ENCODE results near the gene PCDHGC5.

PCDHGC5 gene

GRCh38 chr5:141487131-141487530, 1.8 kb upstream of the PCDHGC5 start:
- in situ Hi-C loops (cut with HindIII; ENCODE audit: low pct_ligation_motif_present, low pct_unique_long_range_greater_than_20kb, low sequenced_read_pairs) = no loop called here
- no peak for DNase-seq

DNA sequence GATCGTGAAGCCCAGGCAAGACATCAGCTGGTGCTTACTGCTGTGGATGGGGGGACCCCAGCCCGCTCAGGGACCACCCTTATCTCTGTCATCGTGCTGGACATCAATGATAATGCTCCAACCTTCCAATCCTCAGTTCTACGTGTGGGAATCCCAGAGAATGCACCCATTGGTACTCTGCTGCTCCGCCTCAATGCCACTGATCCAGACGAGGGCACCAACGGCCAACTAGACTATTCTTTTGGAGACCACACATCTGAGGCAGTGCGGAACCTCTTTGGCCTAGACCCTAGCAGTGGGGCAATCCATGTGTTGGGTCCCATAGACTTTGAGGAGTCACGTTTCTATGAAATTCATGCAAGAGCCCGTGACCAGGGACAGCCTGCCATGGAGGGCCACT, 960 bp downstream of the PCDHGC5 start:
- in situ Hi-C loops (cut with HindIII; ENCODE audit: low pct_ligation_motif_present, low pct_unique_long_range_greater_than_20kb, low sequenced_read_pairs) = no loop called here

GRCh38 chr5:141490271-141490670, 1.4 kb downstream of the PCDHGC5 start:
- in situ Hi-C loops (cut with HindIII; ENCODE audit: low pct_ligation_motif_present, low pct_unique_long_range_greater_than_20kb, low sequenced_read_pairs) = no loop called here
- DNase-seq = no peak

More for the DNA sequence above, 960 bp downstream of the PCDHGC5 start:
- DNase-seq = no peak

GRCh38 chr5:141490771-141491170, 1.9 kb downstream of the PCDHGC5 start:
- in situ Hi-C loops (cut with HindIII; ENCODE audit: low pct_ligation_motif_present, low pct_unique_long_range_greater_than_20kb, low sequenced_read_pairs) = no loop called here
- DNase-seq = no peak

GRCh38 chr5:141491323-141492167, 2.7 kb downstream of the PCDHGC5 start:
- in situ Hi-C loops (cut with HindIII; ENCODE audit: low pct_ligation_motif_present, low pct_unique_long_range_greater_than_20kb, low sequenced_read_pairs) = no loop called here
- DNase-seq = no peak

GRCh38 chr5:141492168-141492885, 3.4 kb downstream of the PCDHGC5 start:
- DNase-seq = no peak
- in situ Hi-C loops (cut with HindIII; ENCODE audit: low pct_ligation_motif_present, low pct_unique_long_range_greater_than_20kb, low sequenced_read_pairs) = no loop called here

DNA sequence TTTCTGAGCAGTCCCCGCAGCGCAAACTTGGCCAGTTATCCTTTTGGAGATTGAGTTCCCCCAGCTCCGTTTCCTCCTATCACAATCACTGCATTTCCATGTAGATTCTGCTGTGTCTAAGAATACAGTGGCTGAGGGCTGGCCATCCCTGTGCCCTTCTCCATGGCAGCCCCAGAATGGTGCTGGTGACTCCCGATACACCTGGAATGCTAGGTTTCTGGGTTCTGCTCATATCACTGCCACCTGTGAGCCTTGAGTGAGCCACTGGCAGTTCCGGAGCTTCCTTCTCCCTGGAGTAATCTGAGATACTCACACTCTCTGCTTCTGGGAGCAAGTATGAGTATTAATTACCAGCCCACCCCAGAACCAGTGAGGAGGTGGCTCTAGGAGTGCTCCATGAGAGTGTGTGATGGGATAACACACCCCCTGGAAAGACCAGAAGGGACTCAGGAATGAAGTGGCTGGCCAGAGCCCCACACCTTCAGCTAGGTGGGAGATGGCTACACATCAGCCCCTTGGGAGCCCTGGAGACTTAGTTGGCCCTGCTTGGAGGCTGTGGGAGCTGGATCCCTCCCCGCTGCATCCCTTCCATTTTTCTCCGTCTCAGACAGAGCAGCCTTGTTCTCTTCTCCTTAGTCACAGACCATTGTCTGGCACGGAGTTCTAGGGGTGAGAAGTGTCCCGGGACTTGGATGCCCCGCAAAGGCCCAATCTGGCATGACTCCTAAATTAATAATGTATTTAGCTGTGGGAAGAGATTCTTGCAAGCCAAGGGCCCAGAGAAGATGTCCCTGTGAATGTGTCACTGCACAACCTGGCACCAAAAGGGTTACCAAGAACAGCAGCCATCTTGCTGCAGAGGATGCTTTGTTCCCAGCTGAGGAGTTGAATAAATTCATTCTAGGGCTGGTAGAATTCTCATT, 4.9 kb downstream of the PCDHGC5 start:
- in situ Hi-C loops (cut with HindIII; ENCODE audit: low pct_ligation_motif_present, low pct_unique_long_range_greater_than_20kb, low sequenced_read_pairs) = no loop called here
- DNase-seq = no peak

GRCh38 chr5:141494761-141495452, 6.0 kb downstream of the PCDHGC5 start:
- no peak for DNase-seq
- in situ Hi-C loops (cut with HindIII; ENCODE audit: low pct_ligation_motif_present, low pct_unique_long_range_greater_than_20kb, low sequenced_read_pairs) = no loop called here

DNA sequence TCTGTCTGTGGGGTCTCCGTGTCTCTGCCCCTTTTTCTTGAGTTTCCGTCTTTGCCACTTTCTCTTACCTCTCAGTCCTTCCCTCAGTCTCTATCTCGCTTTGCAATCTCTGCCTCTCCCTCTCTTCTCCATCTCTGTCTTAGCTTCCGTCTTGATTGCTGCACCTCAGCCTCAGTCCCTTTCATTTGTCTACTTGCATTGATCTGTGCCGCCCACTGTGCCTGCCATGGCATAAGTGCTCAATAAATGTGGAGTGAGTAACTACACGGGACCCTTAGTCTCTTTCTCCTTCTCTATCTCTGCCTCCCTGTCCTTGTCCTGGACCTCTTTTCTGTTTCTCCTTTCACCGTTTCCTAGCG, 6.6 kb downstream of the PCDHGC5 start:
- DNase-seq = no peak
- in situ Hi-C loops (cut with HindIII; ENCODE audit: low pct_ligation_motif_present, low pct_unique_long_range_greater_than_20kb, low sequenced_read_pairs) = no loop called here

GRCh38 chr5:141496038-141496437, 7.2 kb downstream of the PCDHGC5 start:
- in situ Hi-C loops (cut with HindIII; ENCODE audit: low pct_ligation_motif_present, low pct_unique_long_range_greater_than_20kb, low sequenced_read_pairs) = no loop called here
- DNase-seq = no peak

DNA sequence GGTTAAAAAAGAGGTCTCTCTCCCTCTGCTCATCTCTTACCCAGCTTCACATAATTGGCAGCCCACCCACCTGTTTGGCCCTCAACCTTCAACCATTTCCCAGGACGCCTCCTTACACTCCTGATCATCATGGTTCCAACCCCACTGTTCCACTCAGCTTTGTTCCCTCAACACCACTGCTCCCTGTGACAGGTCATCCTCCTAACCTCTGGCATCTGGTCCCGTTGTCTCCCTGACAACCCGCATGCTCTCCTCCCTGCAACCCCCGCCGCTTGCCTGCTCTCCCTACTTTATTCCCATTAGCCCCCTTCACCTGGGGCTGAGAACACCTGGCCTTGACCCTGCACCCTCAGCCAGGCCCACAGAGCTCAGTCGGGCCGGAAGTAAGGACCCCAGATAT, 12.9 kb downstream of the PCDHGC5 start:
- no peak for DNase-seq
- in situ Hi-C loops (cut with HindIII; ENCODE audit: low pct_ligation_motif_present, low pct_unique_long_range_greater_than_20kb, low sequenced_read_pairs) = no loop called here

DNA sequence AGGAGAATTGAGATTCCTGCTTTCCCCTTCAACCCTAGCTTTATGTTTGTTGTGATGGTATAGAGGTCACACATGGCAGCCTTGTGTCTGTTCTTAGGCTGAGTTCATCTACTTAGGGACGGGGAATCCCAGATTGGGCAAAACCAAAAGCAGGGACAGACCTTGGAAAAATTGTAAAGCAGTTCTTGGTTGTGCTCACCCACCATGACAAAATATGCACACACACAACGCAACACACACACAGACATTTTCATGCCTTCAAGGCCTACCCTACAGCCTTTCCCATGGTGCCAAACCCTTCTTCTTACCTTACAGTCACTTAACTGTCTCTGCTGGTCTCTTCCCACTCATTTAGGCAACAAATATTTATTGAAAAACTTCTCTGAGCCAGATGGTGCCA, 14.8 kb downstream of the PCDHGC5 start:
- no peak for DNase-seq
- in situ Hi-C loops (cut with HindIII; ENCODE audit: low pct_ligation_motif_present, low pct_unique_long_range_greater_than_20kb, low sequenced_read_pairs) = no loop called here

DNA sequence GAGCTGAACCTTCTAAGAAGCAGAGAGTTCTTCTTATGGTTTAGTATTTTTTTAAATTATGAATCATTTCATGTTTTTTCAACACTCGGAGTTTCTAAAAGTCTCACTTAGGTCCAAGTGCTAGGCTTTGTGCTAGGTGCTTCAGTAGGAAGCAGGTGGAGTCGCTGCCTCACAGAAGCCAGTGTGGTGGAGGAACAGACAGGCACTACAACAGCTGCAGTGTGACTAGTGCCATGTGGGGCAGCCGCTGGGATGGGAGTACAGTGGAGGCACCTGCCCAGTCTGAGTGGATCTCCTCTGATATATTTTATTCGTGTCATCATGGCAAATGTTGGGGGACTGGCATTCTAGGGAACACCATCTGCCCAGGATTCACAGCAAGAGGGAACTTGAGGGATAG, 15.3 kb downstream of the PCDHGC5 start:
- DNase-seq = no peak
- in situ Hi-C loops (cut with HindIII; ENCODE audit: low pct_ligation_motif_present, low pct_unique_long_range_greater_than_20kb, low sequenced_read_pairs) = no loop called here

DNA sequence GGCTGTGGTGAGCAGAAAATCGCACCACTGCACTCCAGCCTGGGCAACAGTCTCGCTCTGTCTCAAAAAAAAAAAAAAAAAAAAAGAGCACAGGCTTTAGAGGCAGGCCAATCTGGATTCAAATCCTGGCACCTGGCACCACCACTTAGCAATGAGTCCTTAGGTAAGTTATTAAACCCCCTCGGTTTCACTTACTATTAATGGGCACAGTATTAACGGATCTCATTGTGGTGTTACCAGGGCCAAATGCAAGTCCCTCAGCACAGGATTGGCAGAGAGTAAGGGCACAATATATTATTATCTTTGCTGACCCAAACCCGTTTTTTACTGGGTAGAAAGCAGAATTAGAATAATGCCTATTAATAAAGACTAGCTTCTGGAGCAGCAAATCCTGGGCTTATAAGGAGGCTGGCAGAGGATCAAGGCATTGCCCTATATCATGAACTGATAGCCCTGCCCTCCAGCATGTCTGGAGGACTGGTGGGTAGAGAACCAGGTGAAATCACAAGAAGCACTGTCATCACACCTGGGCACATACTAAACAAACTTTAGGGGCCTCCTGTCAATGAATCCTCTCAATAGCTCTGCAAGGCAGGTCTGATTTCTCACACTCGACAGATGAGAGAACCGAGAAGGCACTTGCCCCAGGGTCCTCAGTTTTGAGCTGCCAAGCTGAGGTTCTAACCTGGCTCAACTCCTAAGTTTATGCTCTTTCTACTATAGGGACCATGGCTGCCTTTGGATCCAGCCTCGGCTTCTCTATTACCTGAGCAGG, 17.7 kb downstream of the PCDHGC5 start:
- DNase-seq = no peak
- in situ Hi-C loops (cut with HindIII; ENCODE audit: low pct_ligation_motif_present, low pct_unique_long_range_greater_than_20kb, low sequenced_read_pairs) = no loop called here

- in situ Hi-C loops (cut with HindIII; ENCODE audit: low pct_ligation_motif_present, low pct_unique_long_range_greater_than_20kb, low sequenced_read_pairs) = no loop called here
- no peak for DNase-seq
Observed at GRCh38 chr5:141507387-141508091, 18.7 kb downstream of the PCDHGC5 start.

GRCh38 chr5:141508440-141508797, 19.5 kb downstream of the PCDHGC5 start:
- in situ Hi-C loops (cut with HindIII; ENCODE audit: low pct_ligation_motif_present, low pct_unique_long_range_greater_than_20kb, low sequenced_read_pairs) = no loop called here
- peak; percentile 15 for DNase-seq

DNA sequence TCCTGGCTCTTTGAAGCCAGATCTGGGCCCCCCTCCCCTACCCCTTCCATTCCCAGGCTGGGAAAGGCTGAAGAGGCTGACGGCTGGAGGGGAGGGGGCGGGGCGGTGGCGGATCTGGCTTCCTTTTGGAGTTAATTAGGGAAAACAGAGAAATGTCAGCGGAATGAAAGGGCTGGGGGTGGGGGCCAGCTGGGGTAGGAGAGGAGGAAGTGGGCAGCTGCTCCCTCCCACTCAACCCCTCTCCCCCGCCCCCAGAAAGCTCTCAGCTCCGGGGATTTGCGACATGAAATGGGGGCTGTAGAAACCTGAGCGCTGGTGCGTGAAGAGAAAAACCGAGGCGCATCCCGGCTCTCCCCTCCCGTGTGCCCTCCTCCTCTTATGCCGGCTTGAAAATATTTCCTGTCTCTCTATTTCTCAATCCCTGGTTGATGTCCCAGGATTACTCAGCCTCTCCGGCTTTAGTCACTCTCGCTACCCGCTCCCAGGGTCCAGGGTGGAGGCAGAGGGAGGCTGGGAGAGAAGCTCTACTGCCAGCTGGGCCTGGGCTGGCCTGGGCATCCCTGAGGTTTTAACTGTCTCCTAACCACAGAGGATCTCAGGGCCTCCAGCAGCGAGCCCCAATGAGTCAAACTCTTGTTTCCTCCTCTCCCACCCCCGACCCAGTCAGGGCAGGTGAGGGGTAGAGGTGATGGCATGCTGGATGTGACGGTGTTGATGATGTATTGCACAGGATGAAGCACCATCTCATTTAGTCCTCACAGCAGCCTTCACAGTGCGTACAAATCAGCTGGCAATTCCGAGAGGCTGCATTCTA, 20.1 kb downstream of the PCDHGC5 start:
- DNase-seq = peak; percentile 81
- in situ Hi-C loops (cut with HindIII; ENCODE audit: low pct_ligation_motif_present, low pct_unique_long_range_greater_than_20kb, low sequenced_read_pairs) = no loop called here

Data from ACHN (cell line).